Activated CD4-positive, alpha-beta T cell treated with anti-CD3 and anti-CD28 coated beads for 48 hours (primary cell): Measurements from ENCODE around the gene MBNL2.

Experiments used
- DNase-seq: peaks from one replicate; pipeline ENCODE4 v3.0.0-alpha.2; 2020

The MBNL2 gene

DNA sequence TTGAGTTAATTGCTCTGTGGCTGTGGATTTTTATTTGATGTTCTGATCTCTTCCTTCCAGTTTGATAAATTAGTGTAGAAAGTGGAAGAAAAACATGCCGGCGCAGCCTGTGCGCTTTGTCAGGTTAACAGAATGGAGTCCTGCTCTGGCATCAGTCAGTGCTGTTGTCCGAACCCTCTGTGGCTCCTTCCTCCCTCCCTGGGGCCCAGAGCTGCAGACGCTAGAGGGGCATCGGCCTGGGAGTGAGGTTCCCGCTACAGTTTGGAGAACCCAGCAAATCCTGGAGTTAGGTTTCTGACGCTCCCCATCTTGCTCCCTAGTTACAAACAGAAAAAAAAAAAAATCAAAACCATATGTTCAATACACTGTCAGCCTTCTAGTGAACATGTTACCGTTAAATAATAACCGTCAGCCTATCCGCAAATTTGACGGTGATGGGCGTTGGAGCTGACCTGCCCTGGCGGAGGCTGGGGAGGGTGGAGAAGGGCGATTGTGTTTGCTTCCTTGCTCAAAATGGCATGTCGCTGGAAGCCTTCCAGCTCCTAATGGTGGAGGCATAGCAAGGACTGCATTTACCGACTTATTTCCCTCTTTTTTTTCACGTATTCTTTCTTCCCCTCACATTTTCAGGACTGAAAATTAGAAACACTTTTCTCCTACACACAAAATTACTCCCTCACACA lies 13.6 kb downstream of the MBNL2 start:
- no peak for DNase-seq

DNA sequence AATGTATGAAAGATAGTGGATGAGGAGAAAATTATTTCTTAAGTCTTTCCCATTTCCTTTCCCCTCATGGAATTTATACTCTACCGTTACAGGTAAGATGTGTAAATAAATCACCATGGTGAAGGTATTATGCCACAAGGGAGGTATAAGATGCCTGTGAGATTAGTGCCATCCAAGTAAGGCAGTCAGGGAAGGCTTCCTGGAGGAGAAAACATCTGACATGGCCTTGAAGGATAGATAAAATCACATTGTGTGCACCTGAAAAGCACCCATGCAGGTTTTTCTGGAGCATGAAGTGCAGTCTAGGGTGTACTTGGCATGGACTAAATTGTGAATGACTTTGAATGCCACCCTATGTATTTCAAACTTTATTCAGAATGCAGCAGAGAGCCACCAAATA lies 15.3 kb downstream of the MBNL2 start:
- no peak for DNase-seq

DNA sequence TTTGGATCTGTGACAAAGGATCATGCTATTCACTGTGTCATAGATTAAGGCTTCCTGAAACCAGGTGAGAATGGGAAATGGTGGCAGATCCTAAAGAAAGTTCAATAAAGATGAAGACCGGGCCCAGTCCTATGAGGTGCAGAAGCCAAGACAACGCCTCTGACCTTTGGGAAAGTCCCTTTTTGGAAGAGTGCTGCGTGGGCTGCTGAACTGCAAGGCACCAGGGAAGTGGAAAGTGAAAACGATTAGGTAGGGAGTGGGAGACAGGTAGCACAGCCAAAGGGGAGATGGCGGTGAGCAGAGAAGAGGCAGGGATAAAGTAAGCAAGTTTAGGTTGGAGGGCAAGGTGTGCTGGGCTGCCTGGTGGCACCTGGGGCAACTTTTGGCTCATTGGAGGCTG lies 16.3 kb downstream of the MBNL2 start:
- DNase-seq = peak; percentile 21

DNA sequence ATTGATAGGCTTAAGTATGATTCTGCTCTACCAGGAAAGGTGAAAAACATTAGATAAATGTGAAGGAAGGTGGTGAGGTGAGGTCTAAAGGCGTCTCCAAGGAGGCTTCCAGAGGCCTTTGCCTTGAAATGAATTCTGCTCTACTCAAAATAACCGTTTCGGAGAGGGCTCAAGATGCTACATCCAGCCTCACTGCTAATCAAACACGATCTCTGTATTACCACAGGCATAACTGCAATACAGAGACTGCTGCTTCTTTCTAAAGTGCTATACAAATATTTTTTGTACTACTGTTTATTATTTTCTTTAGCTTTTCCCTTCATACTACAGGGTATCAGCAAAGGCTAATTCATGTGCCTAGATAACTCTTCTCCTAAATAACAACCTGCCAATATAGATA lies 16.8 kb downstream of the MBNL2 start:
- DNase-seq = no peak

DNA sequence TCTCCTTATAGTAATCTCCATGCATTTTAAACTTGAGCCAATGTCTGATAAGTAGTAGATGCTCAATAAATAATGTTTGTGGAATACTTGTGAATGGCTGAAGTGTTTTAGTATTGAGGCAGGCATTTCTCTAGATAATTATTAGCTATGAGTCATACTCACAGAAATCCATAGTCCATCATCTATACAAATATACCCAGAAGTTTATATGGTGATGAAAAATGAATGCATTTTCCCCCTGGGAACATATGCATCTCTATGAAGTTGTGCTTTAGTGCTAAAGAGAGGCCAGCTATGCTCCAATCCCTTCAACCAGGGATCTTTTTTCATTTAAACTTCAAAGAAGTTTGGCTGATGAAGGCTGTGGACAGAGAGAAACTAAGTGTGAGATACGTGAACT lies 17.2 kb downstream of the MBNL2 start:
- DNase-seq = no peak

DNA sequence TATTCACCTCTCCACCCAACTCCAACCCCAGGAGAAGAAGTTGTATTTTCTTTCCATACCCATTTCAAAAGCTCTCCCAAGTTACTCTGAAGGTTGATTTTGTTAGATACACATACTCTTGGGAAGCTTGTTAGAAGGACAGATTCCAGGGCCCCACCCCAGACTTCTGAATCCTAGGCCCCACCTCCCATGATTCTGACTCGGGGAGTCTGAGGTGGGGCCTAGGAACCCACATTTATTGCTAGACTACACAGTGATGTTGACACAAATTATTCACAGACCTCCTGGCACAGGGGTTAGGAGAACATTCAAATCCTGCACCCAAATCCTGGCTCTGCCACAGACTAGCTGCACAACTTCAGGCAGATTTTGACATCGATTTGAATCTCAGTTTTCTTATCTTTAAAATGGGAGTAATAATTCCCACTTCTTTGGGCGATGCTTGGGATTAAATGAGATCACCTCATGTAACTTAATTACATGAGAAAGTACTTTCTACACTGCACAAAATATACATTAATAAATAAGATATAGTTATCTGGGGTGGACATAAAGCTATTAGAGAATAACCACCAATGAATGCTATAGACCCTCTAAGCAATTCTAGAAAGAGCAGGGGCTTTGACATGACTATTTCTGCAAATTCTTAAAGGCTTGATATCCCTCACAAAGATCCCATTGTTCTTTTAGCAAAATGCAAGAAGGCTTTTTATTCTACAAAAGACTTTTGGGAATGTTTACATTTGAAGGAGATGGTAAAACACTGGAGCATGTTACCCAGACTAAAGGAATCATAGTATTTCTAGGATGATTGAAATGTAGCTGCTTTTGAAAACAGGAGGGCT lies 18.0 kb downstream of the MBNL2 start:
- no peak for DNase-seq

DNA sequence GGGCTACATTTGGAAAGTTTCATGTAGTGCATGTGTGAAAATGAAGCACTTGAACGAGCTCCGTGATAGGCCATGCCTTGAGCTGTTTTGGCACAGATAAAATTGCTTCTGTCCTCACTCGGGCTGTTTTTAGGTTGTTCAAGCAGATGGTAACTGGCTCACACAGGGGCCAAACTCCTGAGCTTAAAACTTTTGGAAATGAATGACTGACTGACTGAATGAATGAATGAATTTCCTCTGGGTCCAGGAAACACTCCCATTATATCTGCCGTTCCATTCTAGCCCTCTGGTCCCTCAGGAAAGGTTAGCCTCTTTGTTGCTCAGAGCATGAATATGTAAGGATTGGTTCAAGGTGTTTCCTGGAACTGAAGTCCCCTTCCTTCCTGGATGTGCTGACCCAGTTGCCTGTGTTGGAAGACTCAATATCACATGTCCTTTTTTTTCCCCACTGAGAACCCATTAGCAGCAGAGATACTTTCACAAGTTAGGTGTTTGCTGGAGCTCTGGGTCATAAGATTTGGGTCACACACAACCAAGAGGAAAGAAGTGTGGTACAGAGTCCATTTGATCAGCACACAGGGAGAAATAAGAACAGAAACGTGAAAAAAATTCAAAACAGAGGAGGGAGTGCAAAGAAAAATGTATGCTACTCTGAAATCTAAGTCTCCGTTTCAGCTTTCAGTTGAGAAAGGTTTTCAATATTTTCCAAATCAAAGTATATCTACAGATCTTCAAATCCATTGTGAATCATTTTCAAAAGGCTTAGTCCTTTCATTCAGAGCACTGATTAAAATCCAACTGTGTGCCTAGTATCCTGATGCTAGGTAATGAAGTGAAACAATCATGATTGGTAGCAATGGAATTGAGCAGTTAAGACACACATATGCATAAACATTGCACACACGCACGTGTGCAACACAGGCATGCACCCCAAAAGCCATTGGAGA lies 18.9 kb downstream of the MBNL2 start:
- no peak for DNase-seq

DNA sequence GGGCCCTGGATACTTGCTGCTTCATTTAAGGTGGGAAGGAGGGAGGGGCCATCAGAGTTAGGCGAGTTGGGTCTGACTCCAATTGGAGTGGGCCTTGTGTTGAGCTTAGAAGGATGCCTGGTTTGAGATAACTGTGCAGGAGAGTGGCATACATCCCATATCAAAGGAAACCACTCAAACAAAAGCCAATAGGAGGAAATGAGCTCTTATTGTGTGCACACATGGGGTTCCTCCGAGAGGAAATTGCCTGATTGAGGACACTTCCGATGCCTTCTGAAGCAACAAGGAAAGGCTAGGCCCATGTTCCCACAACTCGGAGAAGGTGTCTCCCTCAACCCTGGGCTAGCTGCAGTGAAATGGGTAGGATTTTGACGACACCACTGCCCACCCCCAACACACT lies 19.6 kb downstream of the MBNL2 start:
- no peak for DNase-seq

DNA sequence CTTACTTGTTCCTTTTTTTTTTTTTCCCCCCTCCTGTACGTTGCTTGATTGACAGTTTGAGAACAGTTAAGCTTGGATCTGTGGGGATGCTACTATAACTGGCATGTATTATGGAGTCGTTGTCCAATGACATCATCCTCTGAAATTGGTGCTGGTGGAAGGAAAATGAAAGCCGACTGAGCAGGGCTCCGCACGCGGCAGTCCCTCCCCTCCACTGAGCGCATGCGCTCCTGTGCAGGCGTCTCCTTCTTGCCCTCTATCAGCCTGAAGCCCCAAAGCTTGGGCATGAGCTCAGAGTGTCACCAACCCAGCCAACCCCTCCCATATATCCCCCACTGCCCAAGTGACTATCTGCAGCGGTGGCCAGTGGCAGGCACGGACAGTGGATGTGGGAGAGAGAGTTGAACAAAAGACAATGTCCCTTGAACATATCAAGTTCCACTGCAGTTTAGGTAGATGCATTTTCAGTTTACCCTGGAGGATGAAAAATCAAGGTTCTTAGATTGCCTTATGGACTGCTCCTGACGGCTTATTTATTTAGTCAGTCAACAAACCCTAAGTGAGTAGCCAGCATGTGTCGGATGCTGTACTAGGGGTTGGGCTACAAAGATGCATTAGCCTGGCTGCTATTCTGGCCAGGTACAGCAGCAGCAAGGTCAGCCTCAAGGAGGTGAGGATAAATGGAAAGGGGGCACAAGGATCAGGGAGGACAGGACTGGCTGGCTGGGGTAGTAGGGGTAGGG lies 20.8 kb downstream of the MBNL2 start:
- no peak for DNase-seq

DNA sequence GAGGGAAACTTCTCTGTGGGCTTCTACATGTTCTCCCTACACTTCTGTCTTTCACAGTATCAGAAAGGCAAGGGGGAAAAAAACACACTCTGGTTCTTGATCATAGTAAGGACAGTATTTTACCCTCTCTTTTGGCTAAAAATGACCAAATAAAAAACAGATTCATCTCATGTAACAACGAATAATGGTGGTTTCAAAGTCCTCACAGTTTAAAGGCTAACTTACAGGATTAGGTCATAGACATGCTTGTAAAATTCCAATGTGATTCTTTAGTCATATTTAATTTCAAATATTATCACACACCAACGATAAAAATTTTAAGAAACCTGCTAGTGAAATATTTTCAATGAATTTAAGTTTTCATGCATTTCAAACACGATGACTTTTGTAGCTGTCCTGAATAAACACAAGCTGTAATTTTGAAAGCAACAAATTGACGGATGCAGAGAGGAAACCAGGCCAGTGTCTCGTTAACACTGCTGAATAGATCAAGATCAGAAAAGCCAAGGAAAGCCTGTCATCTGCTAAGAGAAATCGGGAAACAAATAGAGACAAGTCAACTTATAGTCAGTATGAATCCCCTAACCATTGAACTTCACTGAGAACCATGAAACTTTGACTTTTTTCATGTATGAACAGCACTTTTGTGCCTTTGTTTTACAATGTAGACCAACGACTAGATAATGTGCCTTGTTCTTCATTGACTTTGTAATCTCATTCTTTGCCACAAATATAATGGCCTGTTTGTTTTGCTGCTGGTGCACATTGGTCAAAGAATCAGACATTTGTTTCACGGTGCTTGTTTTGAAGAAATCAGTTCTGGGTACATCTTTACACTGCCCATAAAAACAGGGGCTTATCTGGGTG lies 22.0 kb downstream of the MBNL2 start:
- DNase-seq = no peak

DNA sequence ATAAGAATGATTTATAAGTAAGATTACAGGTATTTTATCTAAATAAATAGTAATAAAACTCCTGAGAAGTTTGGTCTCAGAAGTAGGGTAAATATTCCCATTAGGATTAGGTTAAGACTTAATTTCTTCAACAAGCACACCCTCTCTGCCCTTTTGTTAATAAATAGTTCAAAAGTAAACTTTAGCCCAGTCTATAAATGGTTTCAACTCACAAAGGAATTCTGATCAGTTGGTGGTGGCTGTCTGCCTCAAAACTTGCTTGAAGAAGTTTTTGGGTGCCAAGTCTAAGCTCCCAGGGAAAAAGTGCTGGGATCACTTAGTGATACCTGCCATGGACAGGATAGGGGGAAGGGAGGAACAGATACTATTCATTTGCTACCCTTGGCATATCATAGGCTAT lies 22.9 kb downstream of the MBNL2 start:
- no peak for DNase-seq

DNA sequence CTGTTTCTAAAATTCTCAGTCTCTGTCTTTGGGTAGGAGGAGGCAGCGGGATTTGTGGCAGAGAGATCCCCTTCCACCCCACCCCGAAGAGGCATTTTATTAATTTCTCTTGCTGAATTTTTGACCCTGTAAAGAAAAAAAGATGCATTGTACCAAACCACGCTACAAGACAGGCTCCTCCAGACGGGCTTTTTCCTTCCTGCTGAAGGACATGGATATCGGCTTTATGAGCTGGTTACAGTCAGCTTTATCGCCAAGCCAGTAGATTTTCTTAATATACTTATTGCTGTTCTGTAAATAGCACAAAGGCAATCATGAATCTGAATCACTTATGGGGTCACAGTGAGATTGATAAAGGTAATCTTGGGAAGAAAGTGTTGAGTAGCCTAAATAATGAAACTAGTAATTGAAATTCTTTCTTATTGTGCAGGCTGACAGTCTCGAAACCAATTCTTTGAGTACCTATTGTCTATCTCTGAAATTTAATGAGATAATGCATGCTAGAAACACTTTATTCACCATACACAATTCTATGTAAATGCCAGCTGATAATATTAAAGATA lies 24.5 kb downstream of the MBNL2 start:
- DNase-seq = no peak

DNA sequence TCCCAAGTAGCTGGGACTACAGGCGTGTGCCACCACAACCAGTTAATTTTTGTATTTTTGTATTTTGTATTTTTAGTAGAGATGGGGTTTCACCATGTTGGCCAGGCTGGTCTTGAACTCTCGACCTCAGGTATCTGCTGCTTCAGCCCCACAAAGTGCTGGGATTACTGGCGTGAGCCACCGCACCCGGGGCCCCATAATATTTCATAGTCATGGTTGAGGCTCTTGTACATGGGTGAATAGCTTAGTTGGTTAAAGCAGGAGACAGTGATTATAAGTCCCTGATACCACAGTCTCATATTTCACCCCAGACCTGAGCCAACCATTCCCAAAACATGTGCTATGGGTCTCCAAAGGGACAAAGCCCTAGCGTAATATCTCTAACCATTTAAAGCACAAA lies 26.1 kb downstream of the MBNL2 start:
- DNase-seq = no peak

DNA sequence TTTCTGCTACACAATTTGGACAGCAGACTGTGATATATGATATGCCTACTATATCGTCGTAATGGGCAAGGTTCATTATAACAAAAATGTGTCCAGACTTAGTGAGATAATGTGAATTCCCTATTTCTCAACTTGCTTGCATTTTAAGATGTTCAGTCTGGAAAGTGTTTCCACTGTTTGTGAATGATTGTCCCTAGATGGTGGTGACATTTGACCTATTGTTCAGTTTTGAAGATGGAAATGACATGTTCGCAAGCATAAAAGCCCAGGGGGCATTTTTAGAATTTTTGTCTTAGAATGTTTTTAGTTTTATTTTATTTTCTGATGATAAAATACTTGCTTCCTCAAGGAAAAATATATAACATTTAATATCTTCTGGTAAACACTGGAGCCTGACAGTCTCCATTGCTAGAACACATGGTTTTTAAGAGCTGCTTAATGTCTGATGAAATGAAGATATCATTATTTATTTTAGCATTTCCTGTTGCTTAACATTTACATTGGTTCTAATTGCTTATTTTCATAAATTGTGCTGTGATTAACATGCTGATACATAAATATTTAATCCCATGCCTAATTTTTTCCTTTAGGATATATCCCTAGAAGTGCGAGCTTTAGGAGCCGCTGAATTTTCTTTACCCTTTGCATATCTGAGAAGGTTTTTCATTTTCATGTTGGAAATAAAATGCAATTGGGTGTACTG lies 27.1 kb downstream of the MBNL2 start:
- DNase-seq = no peak

DNA sequence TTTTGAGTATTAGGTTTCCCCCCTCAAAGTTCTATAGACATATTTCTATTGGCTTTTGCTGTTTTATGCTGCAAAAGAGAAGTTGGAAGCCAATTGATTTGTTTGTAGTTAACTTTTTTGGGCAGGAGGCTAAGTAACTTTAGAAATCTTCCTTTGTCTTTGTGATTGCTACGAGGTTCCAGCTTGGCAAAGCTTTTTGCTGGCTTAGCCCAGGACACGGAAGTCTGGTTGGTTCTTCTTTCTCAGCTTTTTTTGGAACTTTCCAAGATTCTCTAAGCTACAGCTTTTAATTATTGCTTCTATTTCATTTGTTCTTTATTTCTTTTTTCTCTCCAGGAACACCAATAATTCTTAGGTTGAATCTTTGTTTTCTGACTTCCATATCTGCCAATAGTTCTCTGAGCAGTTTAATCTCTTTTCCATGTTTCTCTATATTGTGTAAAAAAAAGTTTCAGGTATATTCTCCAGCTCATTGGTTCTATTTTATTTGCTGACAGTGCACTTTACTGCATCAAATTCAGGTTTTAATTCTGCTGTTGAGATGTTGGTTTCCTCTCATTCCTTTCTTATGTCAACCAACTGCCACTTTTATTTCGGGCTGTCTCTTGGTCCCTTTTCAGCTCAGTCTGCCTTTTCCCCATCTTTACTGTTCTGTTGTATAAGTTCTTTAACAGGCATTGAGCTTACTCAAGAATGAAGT lies 27.8 kb downstream of the MBNL2 start:
- no peak for DNase-seq

DNA sequence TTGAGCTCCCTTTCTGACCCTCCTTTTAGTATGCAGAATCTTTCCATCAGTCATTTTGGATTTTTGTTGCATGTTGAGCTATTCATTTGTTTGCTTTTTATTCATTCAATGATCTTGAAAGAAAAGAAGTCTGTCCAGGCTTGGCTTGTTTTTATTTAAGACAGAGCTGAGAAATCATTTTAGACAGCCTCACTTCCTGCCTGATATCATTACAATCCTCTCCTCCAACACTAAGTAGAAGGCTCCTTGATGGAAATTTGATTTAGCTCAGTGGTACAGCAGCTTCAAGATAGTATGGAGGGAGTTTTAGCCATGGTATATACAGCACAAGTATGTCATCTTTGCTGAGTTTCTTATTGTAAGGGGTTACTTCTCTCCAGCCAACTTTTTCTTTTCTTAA lies 28.4 kb downstream of the MBNL2 start:
- DNase-seq = no peak

DNA sequence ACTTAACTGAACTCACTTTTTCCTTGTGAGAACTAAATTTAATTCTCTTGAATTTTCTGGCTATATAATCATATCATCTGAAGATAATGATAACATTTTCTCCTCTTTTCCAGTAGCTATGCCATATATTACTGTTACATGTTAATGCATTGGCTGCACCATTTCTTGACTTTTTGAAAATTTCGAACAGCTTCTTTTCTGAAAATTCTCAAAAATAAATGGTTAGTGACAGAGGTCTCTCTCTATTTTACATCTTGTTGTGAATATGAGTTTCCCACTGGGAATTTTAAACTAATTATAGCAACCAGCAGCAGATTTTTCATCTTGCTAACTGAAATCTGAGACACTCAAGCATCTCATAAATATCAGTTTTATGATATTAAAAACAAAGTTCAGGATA lies 30.6 kb downstream of the MBNL2 start:
- DNase-seq = no peak

DNA sequence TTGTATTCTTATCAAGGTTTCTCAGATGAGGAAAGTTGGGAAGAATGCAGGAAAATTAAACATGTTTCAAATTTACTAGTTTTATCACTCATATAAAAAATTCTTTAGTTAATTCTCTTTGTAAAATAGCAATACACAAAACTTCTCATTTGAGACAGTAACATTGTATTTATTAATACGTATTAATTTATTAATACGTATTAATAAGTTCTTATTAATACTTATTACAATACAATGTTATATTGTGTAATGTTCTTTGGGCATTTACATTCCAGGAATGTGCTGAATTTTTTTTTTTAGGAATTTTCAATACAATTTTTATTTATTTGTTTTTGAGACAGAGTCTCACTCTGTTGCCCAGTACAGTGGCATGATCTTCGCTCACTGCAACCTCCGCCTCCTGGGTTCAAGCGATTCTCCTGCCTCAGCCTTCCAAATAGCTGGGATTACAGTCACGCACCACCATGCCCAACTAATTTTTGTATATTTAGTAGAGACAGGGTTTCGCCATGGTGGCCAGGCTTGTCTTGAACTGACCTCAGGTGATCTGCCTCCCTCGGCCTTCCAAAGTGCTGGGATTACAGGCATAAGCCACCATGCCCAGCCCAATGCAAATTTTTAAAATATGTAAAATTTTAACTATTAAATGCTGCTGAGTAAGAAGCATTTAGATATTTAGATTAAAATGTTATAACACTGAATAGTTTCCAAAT lies 31.6 kb downstream of the MBNL2 start:
- DNase-seq = no peak

DNA sequence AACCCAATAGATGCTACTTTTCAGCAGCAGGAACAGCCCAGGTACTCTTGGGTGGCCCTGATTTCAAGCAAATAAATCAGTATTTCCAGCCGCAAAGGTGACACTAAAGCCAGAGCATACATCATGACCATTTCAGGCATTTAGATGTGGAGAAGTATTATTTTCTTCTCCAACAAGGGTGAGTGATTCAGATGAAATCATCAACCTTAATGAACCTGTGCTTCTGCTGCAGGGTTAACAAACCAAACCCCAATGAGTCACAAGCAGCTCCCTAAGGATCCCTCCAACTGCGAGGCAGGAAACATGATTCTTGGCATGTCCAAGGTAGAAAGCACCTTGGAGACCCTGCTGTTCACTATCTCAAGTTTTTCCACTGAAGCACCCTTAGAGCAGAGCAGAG lies 32.7 kb downstream of the MBNL2 start:
- no peak for DNase-seq
